ENCODE measurements around the gene CHRM4.
A peak's percentile ranks its signal among the peaks of the same experiment; 100 is the strongest.
"Not testable (repeated sequence)": the region's sequence is repeated elsewhere in the genome, so short reads cannot be mapped to it uniquely, and the experiment has no call there.

CHRM4 gene

GRCh38 chr11:46381819-46382645 is 9.5 kb downstream of the CHRM4 start:
- DNase-seq: no peak

- no peak for DNase-seq
These were observed 10.3 kb downstream of the CHRM4 start, which contains the start of gene MDK for GRCh38 chr11:46381048-46381818. TSS of gene MDK (plus strand) at chr11:46381669. CDS start at chr11:46382058, 389 bp downstream.

GRCh38 chr11:46380340-46381047 is 11.1 kb downstream of the CHRM4 start:
- DNase-seq: peak; percentile 44

- DNase-seq: not testable (repeated sequence)
These were observed 11.9 kb downstream of the CHRM4 start for GRCh38 chr11:46379482-46380293.

- peak; percentile 16 for DNase-seq
These were observed 12.6 kb downstream of the CHRM4 start for GRCh38 chr11:46378811-46379481.

GRCh38 chr11:46378296-46378695 is 13.3 kb downstream of the CHRM4 start:
- DNase-seq: no peak

- DNase-seq: no peak
These were observed 13.7 kb downstream of the CHRM4 start for GRCh38 chr11:46377831-46378230.

- no peak for DNase-seq
These were observed 14.3 kb downstream of the CHRM4 start for GRCh38 chr11:46377290-46377689.

GRCh38 chr11:46376258-46377050 is 15.1 kb downstream of the CHRM4 start:
- no peak for DNase-seq

- no peak for DNase-seq
These were observed 16.0 kb downstream of the CHRM4 start for GRCh38 chr11:46375392-46376101.

- DNase-seq: no peak
These were observed 16.8 kb downstream of the CHRM4 start for GRCh38 chr11:46374815-46375214.

GRCh38 chr11:46373787-46374740 is 17.5 kb downstream of the CHRM4 start:
- no peak for DNase-seq

- not testable (repeated sequence) for DNase-seq
These were observed 19.1 kb downstream of the CHRM4 start for GRCh38 chr11:46372501-46372900.

- no peak for DNase-seq
These were observed 19.5 kb downstream of the CHRM4 start for GRCh38 chr11:46372086-46372485.

- not testable (repeated sequence) for DNase-seq
These were observed 20.3 kb downstream of the CHRM4 start for GRCh38 chr11:46371262-46371661.

GRCh38 chr11:46370253-46370652 is 21.3 kb downstream of the CHRM4 start:
- no peak for DNase-seq

- peak; percentile 63 for DNase-seq
These were observed 22.0 kb downstream of the CHRM4 start for GRCh38 chr11:46369458-46370152.

GRCh38 chr11:46367916-46368267 is 23.7 kb downstream of the CHRM4 start:
- no peak for DNase-seq
